GM10266 (cell line): Measurements from ENCODE around the gene PHLDA2.
A peak's percentile ranks its signal among the peaks of the same experiment; 100 is the strongest.

ENCODE experiments used
- DNase-seq: peaks from one replicate; pipeline ENCODE4 v3.0.0; 2012; ENCODE audit errors: extremely low spot score
- CTCF ChIP-seq: IDR thresholded peaks from 2 replicates; pipeline ENCODE4 v1.5.1; 2012; ENCODE audit warnings: mild to moderate bottlenecking, low read depth; ENCODE audit not compliant: control insufficient read depth, insufficient read depth; ENCODE audit errors: missing control alignments

PHLDA2 gene

DNA sequence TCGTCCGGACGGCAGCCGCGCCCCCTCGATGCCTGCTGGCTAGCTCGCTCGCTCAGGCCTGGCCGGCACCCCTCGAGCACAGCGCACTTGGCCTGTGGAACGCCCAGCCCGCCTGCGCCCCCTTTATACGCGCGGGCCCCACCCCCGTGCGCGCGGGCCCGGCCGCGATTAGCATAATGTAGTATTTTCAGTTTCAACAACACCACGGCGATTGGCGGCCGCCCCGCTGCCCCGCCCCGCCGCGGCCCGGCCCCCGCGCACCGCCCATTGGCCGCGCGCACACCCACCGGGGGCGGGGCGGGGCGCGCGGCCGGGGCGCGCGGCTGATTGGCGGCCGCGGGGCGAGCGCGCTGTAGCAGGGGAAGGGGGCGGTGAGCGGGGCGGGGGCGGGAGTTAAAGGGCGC, 43.5 kb downstream of the PHLDA2 start, which contains the start of gene CDKN1C:
CDKN1C (minus strand) TSS at position 98 of the 404 bp plus-strand sequence. CDS start 319 bp downstream, outside the sequence.
- TF ChIP-seq CTCF, result no peak
- DNase-seq, result peak; percentile 98

- peak; percentile 79 for DNase-seq
These were observed 44.1 kb downstream of the PHLDA2 start for GRCh38 chr11:2885017-2885677.

GRCh38 chr11:2883979-2884815, 45.0 kb downstream of the PHLDA2 start:
- no peak for DNase-seq
- no peak for TF ChIP-seq CTCF

More at GRCh38 chr11:2885017-2885677, 44.1 kb downstream of the PHLDA2 start:
- peak; percentile 48 for TF ChIP-seq CTCF

GRCh38 chr11:2883640-2883978, 45.6 kb downstream of the PHLDA2 start:
- TF ChIP-seq CTCF, result no peak
- no peak for DNase-seq

DNA sequence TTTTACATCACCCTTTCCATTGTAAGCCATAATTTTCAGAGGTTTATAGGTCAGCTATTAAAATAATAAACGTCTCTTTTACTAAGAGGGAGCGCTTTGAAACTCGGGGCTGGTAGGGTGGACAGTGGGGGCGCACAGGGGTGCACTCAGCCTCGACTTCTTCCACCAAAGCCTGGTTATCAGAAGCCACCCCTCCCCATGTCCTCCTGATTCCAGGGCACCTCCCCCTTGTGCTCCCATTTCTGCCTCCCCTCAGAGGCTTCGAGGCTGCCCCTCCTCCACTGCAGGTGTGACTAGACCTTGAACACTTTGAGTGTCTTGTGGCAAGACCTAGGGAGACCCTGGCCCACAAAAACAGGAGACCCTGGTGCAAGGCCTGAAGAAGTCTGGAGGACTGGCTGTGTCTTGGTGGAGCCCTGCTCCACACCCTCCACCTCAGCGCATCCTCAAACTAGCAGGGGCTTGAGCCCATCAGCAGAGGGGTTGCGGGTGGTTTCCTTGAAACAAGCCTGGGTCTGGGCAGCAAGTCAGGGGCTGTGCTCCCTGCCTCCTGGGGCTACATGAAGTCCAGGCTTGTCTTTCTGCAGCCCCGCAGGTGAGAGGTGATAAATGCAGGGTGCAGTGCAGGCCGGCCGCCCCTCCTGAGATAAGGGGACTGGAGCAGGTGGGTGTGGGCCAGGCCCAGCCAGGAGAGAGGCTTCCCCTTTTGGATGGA, 46.7 kb downstream of the PHLDA2 start:
- TF ChIP-seq CTCF, result no peak
- DNase-seq, result no peak

GRCh38 chr11:2881981-2882375, 47.2 kb downstream of the PHLDA2 start:
- no peak for DNase-seq
- no peak for TF ChIP-seq CTCF
